GM12878 (cell line): Measurements from ENCODE around the gene PRPS2. TPM values are rescaled to one million over a fixed set of nuclear protein-coding genes. Genes with fewer than 3 reads are reported as not detected.

ENCODE experiments used
- ATAC-seq: fragments of 200-7000 bp; cut with Tn5 transposase; 3 replicates; pipeline ENCODE4 v1.9.1; 2020; ENCODE audit warnings: mild to moderate bottlenecking, moderate library complexity
- BruUV-seq: library from RNA; stranded (reverse); fragments of 400-500 nt; replicated peaks from 2 replicates; lab custom pipeline; 2021; lab: Mats Ljungman, UMichigan
- CTCF ChIA-PET: fragments of 300-600 bp; sonication (Branson Sonifier 250); formaldehyde crosslinking; extraction: SDS; loops from one replicate; lab custom pipeline; 2021; ENCODE audit warnings: inconsistent platforms; lab: Yijun Ruan, JAX
- POLR2A ChIA-PET: fragments of 350-600 bp; formaldehyde crosslinking; extraction: SDS; loops from one replicate; lab custom pipeline; 2021; ENCODE audit warnings: inconsistent platforms; lab: Charles Lee
- RAD21 ChIA-PET: fragments of 300-600 bp; sonication (Branson Sonifier 250); formaldehyde crosslinking; loops from one replicate; lab custom pipeline; 2023; ENCODE audit warnings: antibody characterized with exemption; ENCODE audit not compliant: unreplicated experiment; lab: Charles Lee
- SMC1A ChIA-PET: fragments of 300-600 bp; sonication (Branson Sonifier 250); formaldehyde crosslinking; loops from one replicate; lab custom pipeline; 2023; ENCODE audit not compliant: unreplicated experiment, uncharacterized antibody; lab: Charles Lee
- DNase-seq: peaks from one replicate; pipeline ENCODE4 v3.0.0-alpha.2; 2011; ENCODE audit warnings: low read depth, low spot score
- FAIRE-seq: peaks from 3 replicates; lab custom pipeline; 2011; peaks lifted over from hg19 to GRCh38; lab: Jason Lieb, UNC
- H2AFZ ChIP-seq: 2 replicates; pipeline ENCODE4 v1.6.0; 2011; ENCODE audit warnings: low read depth, low read length, control low read depth; ENCODE audit not compliant: control insufficient read depth
- H3K27ac ChIP-seq: 2 replicates; pipeline ENCODE4 v1.5.1; 2011; ENCODE audit warnings: control low read depth; ENCODE audit not compliant: control insufficient read depth, insufficient read depth
- H3K27me3 ChIP-seq, 2 experiments: replicated peaks in 1 of 2; 2 replicates each; pipeline versions ENCODE4 v1.6.0 to v1.6.1; 2011; ENCODE audit warnings: low read length in 1 of 2; ENCODE audit not compliant: control insufficient read depth in 2 of 2, insufficient read depth in 2 of 2
- H3K36me3 ChIP-seq, 2 experiments: 2 replicates each; pipeline ENCODE4 v1.5.1; 2011; ENCODE audit warnings: low read length in 1 of 2; ENCODE audit not compliant: control insufficient read depth in 2 of 2, insufficient read depth in 2 of 2
- H3K4me1 ChIP-seq: 2 replicates; pipeline ENCODE4 v1.6.1; 2011; ENCODE audit warnings: mild to moderate bottlenecking, low read length, moderate library complexity, mixed read lengths; ENCODE audit not compliant: control insufficient read depth, insufficient read depth
- H3K4me2 ChIP-seq: 2 replicates; pipeline ENCODE4 v1.6.0; 2011; ENCODE audit warnings: control low read depth; ENCODE audit not compliant: control insufficient read depth, insufficient read depth
- H3K4me3 ChIP-seq: fragments of 200-600 bp; sonication (generic); 2 replicates; pipeline ENCODE4 v1.5.1; 2016
- H3K79me2 ChIP-seq: 2 replicates; pipeline ENCODE4 v1.6.0; 2011; ENCODE audit warnings: low read length; ENCODE audit not compliant: control insufficient read depth, insufficient read depth
- H3K9ac ChIP-seq: 2 replicates; pipeline ENCODE4 v1.8.0; 2011; ENCODE audit warnings: low read length, control low read depth, mixed read lengths; ENCODE audit not compliant: control insufficient read depth, insufficient read depth
- H3K9me3 ChIP-seq: replicated peaks from 3 replicates; pipeline ENCODE4 v1.5.1; 2011; ENCODE audit warnings: mild to moderate bottlenecking, low read length; ENCODE audit not compliant: control insufficient read depth, insufficient read depth
- H4K20me1 ChIP-seq: 2 replicates; pipeline ENCODE4 v1.6.0; 2011; ENCODE audit not compliant: control insufficient read depth, insufficient read depth
- CBX3 ChIP-seq: fragments of 200-600 bp; sonication (generic); IDR thresholded peaks from 2 replicates; pipeline ENCODE4 v1.6.1; 2016; ENCODE audit warnings: low read depth, borderline replicate concordance
- CBX5 ChIP-seq: sonication (generic); IDR thresholded peaks from 2 replicates; pipeline ENCODE4 v1.6.1; 2016; ENCODE audit warnings: low read depth, moderate library complexity, mild to moderate bottlenecking, inconsistent platforms
- EED ChIP-seq: sonication (generic); IDR thresholded peaks from 2 replicates; pipeline ENCODE4 v1.6.1; 2016; ENCODE audit warnings: antibody characterized with exemption, low read depth
- EP300 ChIP-seq, 2 experiments: fragments of 150-350 bp in 1 of 2; IDR thresholded peaks; 2 replicates each; pipeline ENCODE4 v1.6.1; 2011 to 2012; ENCODE audit warnings: low read depth in 2 of 2, low read length in 2 of 2, borderline replicate concordance in 1 of 2, improper control_type of control experiment in 1 of 2, inconsistent platforms in 1 of 2; ENCODE audit not compliant: control insufficient read depth in 1 of 2
- FOXM1 ChIP-seq: IDR thresholded peaks from 2 replicates; pipeline ENCODE4 v1.6.1; 2012; ENCODE audit warnings: low read depth, mild to moderate bottlenecking, inconsistent platforms, low read length, moderate library complexity
- HCFC1 ChIP-seq: fragments of 150-350 bp; IDR thresholded peaks from 2 replicates; pipeline ENCODE4 v1.6.1; 2014; ENCODE audit warnings: low read length
- IKZF2 ChIP-seq, 2 experiments: fragments of 450-650 bp; IDR thresholded peaks; 2 replicates each; pipeline ENCODE4 v1.6.1; 2017; ENCODE audit warnings: mild to moderate bottlenecking in 2 of 2, moderate library complexity in 2 of 2
- MEF2A ChIP-seq: IDR thresholded peaks from 2 replicates; pipeline ENCODE4 v1.6.1; 2011; ENCODE audit warnings: low read depth, mild to moderate bottlenecking, low read length, moderate library complexity; ENCODE audit not compliant: insufficient read depth
- MTA3 ChIP-seq: IDR thresholded peaks from 2 replicates; pipeline ENCODE4 v1.6.1; 2012; ENCODE audit warnings: low read length, inconsistent platforms, borderline replicate concordance
- MXI1 ChIP-seq: fragments of 150-350 bp; IDR thresholded peaks from 2 replicates; pipeline ENCODE4 v1.6.1; 2011; ENCODE audit warnings: low read depth, mild to moderate bottlenecking, inconsistent platforms, low read length, improper control_type of control experiment
- NFIC ChIP-seq: IDR thresholded peaks from 2 replicates; pipeline ENCODE4 v1.6.1; 2012; ENCODE audit warnings: low read depth, mild to moderate bottlenecking, inconsistent platforms, low read length, moderate library complexity
- PML ChIP-seq: IDR thresholded peaks from 2 replicates; pipeline ENCODE4 v1.6.1; 2012; ENCODE audit warnings: low read length, inconsistent platforms
- RUNX3 ChIP-seq: IDR thresholded peaks from 2 replicates; pipeline ENCODE4 v1.6.1; 2012; ENCODE audit warnings: low read length, inconsistent platforms
- SMARCA5 ChIP-seq: fragments of 450-650 bp; IDR thresholded peaks from 2 replicates; pipeline ENCODE4 v1.6.1; 2017; ENCODE audit warnings: mild to moderate bottlenecking
- STAT3 ChIP-seq: IDR thresholded peaks from 2 replicates; pipeline ENCODE4 v1.6.1; 2011; ENCODE audit warnings: low read depth, low read length, improper control_type of control experiment
- TAF1 ChIP-seq: IDR thresholded peaks from 2 replicates; pipeline ENCODE4 v1.6.1; 2011; ENCODE audit warnings: mild to moderate bottlenecking, low read depth, low read length, borderline replicate concordance
- TCF7 ChIP-seq: IDR thresholded peaks from 2 replicates; pipeline ENCODE4 v1.6.1; 2014; ENCODE audit warnings: antibody characterized with exemption, borderline replicate concordance
- ZNF24 ChIP-seq: fragments of 450-650 bp; IDR thresholded peaks from 2 replicates; pipeline ENCODE4 v1.6.1; 2017; ENCODE audit warnings: antibody characterized with exemption, mild to moderate bottlenecking
- ZZZ3 ChIP-seq: IDR thresholded peaks from 2 replicates; pipeline ENCODE4 v1.6.1; 2011; ENCODE audit warnings: low read depth; ENCODE audit not compliant: control insufficient read depth, insufficient read length
- WGBS: methylation state at CpG from one replicate; pipeline ENCODE4 v1.1.6; 2016; ENCODE audit warnings: low lambda C conversion rate; ENCODE audit not compliant: insufficient replicate concordance, insufficient coverage; ENCODE audit errors: missing lambda C conversion rate; 5-methylcytosine and 5-hydroxymethylcytosine counted together
- in situ Hi-C: fragments of 300-500 bp; cut with MboI; formaldehyde crosslinking; loops from 9 replicates; pipeline ENCODE4 v1.14.3; 2018; ENCODE audit warnings: mixed read lengths
- intact Hi-C: fragments of 100-400 bp; cut with micrococcal nuclease; formaldehyde crosslinking; loops from one replicate; pipeline ENCODE4 v1.14.2; 2022; ENCODE audit not compliant: unreplicated experiment
- polyA plus RNA-seq, 11 experiments: library from polyadenylated mRNA; depleted of rRNA in 4 of 11; unstranded in 6 of 11; stranded (reverse) in 5 of 11; fragments of >200 nt; fragmentation: Nextera tagmentation in 4 of 11; fragmentation: Illumina TruSeq in 1 of 11; extraction: Ambion mirVana in 4 of 11; extraction: Trizol in 1 of 11; gene quantifications; 1 replicate in 1 of 11; 2 replicates in 10 of 11; pipeline versions ENCODE4 v1.2.1 to v1.2.3, GENCODE V29; 2011 to 2016; ENCODE audit warnings: inconsistent platforms in 2 of 11, missing spikeins in 2 of 11, low read depth in 1 of 11
- total RNA-seq, 4 experiments: library from RNA; depleted of rRNA in 3 of 4; stranded (reverse); fragments of >200 nt in 3 of 4; fragmentation: Illumina TruSeq in 1 of 4; extraction: Trizol in 1 of 4; gene quantifications; 2 replicates each; pipeline versions ENCODE4 v1.2.1 to v1.2.3, GENCODE V29; 2013 to 2021

The PRPS2 gene
- total and polyA plus RNA-seq, 10 of the 15 experiments (the other 5 are each of a cell fraction or from before 2014, with no cell fraction given): 44.1 to 102 (median 58.2) TPM

- Histone ChIP-seq H3K4me1 (peaks cover 28% of the 10 kb centered on the region), H3K36me3 (peaks cover 2 to 18% of the 10 kb centered on the region in 2 experiments), H3K4me3 (peak overlapping the region; percentile 63), H3K9ac (peak overlapping the region; percentile 91), H3K79me2 (peaks cover 65% of the 10 kb centered on the region), H2AFZ (no peak overlapping the region), H3K27ac (peak overlapping the region; percentile 97), H4K20me1 (no peaks in the 10 kb centered on the region), H3K4me2 (peak overlapping the region; percentile 95), H3K27me3 (no peaks in the 10 kb centered on the region), H3K9me3 (no peaks in the 10 kb centered on the region; the same call in 1 of the 3 replicates)
- RAD21 ChIA-PET: interaction anchor here (0.9 to 5.1 kb wide), 6 partner anchors 8 to 54 kb away, joined by 3 to 47 read pairs (median 6); no protein-coding TSS in a partner anchor
- peak; percentile 60; the same call in 1 of the 2 replicates for TF ChIP-seq EED
- no peak for TF ChIP-seq HCFC1
- 0 out of 2 replicates have a peak, but pooled peaks have one; percentile 39 for TF ChIP-seq CBX5
- peak; percentile 56 for TF ChIP-seq RUNX3
- 0 out of 2 replicates have a peak, but pooled peaks have one; percentile 61 for TF ChIP-seq MEF2A
- TF ChIP-seq ZZZ3: no peak
- 0 out of 2 replicates have a peak, but pooled peaks have one; percentile 8 for TF ChIP-seq TAF1
- TF ChIP-seq MTA3: peak; percentile 55; the same call in 1 of the 2 replicates
- no peak for TF ChIP-seq TCF7
- TF ChIP-seq MXI1: 0 out of 2 replicates have a peak, but pooled peaks have one; percentile 20
- no peak for TF ChIP-seq STAT3
- TF ChIP-seq EP300 (IDR thresholded peaks at IDR 0.05; ENCODE audit: borderline replicate concordance in 1 of 2, control insufficient read depth in 1 of 2, low read depth in 2 of 2, low read length in 2 of 2): peak in 1 of 2 experiments; percentile 48; a peak in 1 of 4 replicates
- no peak for TF ChIP-seq SMARCA5
- no peak for TF ChIP-seq ZNF24
- TF ChIP-seq IKZF2 (IDR thresholded peaks at IDR 0.05): peak in 1 of 2 experiments; percentile 17; a peak in 1 of 4 replicates
- 0 out of 2 replicates have a peak, but pooled peaks have one; percentile 46 for TF ChIP-seq FOXM1
- TF ChIP-seq CBX3: no peak
- TF ChIP-seq PML: peak; percentile 53; the same call in 1 of the 2 replicates
- 0 out of 2 replicates have a peak, but pooled peaks have one; percentile 42 for TF ChIP-seq NFIC
- DNase-seq: peak; percentile 78
- SMC1A ChIA-PET: interaction anchor here (1.2 to 8.0 kb wide), 8 partner anchors 9 to 78 kb away, joined by 3 to 77 read pairs (median 10); no protein-coding TSS in a partner anchor
- POLR2A ChIA-PET: interaction anchor here (1.0 to 1.3 kb wide), 3 partner anchors 9 to 82 kb away, joined by 3 to 8 read pairs (median 4); no protein-coding TSS in a partner anchor
- in situ Hi-C loops: no loop called here
- ATAC-seq: peak; percentile 73
- 0% methylated on average over 4 of the region's 4 CpGs for WGBS
- intact Hi-C loops: loop anchor here (1.0 to 10.0 kb wide), 2 partner anchors 24 to 216 kb away; no protein-coding TSS in a partner anchor
- peak; percentile 95 for FAIRE-seq
- no TSS peak for BruUV-seq
- CTCF ChIA-PET: interaction anchor here (1.0 to 3.8 kb wide), 4 partner anchors 22 to 54 kb away, joined by 3 to 22 read pairs (median 4); no protein-coding TSS in a partner anchor
These were observed 77.5 kb downstream of the PRPS2 start for GRCh38 chrX:12868747-12869146.
